GM21423 (cell line): ENCODE data around the gene IMPDH1.
"Not testable (repeated sequence)": the region's sequence is repeated elsewhere in the genome, so short reads cannot be mapped to it uniquely, and the experiment has no call there.

Source experiments
- ATAC-seq: cut with Tn5 transposase; IDR thresholded peaks from one replicate; pipeline ENCODE4 v1.9.1; 2021; ENCODE audit warnings: mild to moderate bottlenecking, moderate library complexity; ENCODE audit not compliant: unreplicated experiment

Gene IMPDH1

GRCh38 chr7:128409596-128410450, at the start of gene IMPDH1:
Gene IMPDH1, minus strand, starts transcription at chr7:128409982. Its CDS starts 81 bp downstream, at chr7:128409901.
- ATAC-seq, result peak; percentile 76

- ATAC-seq, result peak; percentile 42
Observed at GRCh38 chr7:128459394-128459878, 49.7 kb upstream of the IMPDH1 start.

GRCh38 chr7:128458956-128459355, 49.2 kb upstream of the IMPDH1 start:
- ATAC-seq, result peak; percentile 21

- ATAC-seq, result not testable (repeated sequence)
Observed at GRCh38 chr7:128457385-128457784, 47.6 kb upstream of the IMPDH1 start.

GRCh38 chr7:128456255-128456725, 46.5 kb upstream of the IMPDH1 start:
- ATAC-seq, result no peak

GRCh38 chr7:128455543-128456254, 45.9 kb upstream of the IMPDH1 start, which contains the start of gene HILPDA:
Gene HILPDA, plus strand, starts transcription at chr7:128455878. Its CDS starts 1,391 bp downstream, at chr7:128457269.
- ATAC-seq, result peak; percentile 81

GRCh38 chr7:128454808-128455542, 45.2 kb upstream of the IMPDH1 start:
- no peak for ATAC-seq

- no peak for ATAC-seq
Observed at GRCh38 chr7:128453836-128454804, 44.3 kb upstream of the IMPDH1 start.

GRCh38 chr7:128452552-128452951, 42.8 kb upstream of the IMPDH1 start:
- no peak for ATAC-seq

GRCh38 chr7:128450913-128451312, 41.1 kb upstream of the IMPDH1 start:
- no peak for ATAC-seq

GRCh38 chr7:128450409-128450808, 40.6 kb upstream of the IMPDH1 start:
- no peak for ATAC-seq

GRCh38 chr7:128448751-128449302, 39.0 kb upstream of the IMPDH1 start:
- no peak for ATAC-seq

- ATAC-seq, result no peak
Observed at GRCh38 chr7:128447941-128448564, 38.3 kb upstream of the IMPDH1 start.

- no peak for ATAC-seq
Observed at GRCh38 chr7:128446306-128446705, 36.5 kb upstream of the IMPDH1 start.

- ATAC-seq, result no peak
Observed at GRCh38 chr7:128443831-128444600, 34.2 kb upstream of the IMPDH1 start.

GRCh38 chr7:128442356-128442755, 32.6 kb upstream of the IMPDH1 start:
- ATAC-seq, result no peak

GRCh38 chr7:128437426-128438332, 27.9 kb upstream of the IMPDH1 start:
- ATAC-seq, result peak; percentile 55
